GM06990 (cell line): Measurements from ENCODE around the gene IDH3B.
A peak's percentile ranks its signal among the peaks of the same experiment; 100 is the strongest.

ENCODE experiments used
- DNase-seq: peaks from one replicate; pipeline ENCODE4 v3.0.0-alpha.2; 2011; ENCODE audit not compliant: insufficient read length; ENCODE audit errors: extremely low read depth
- H3K27me3 ChIP-seq: replicated peaks from 2 replicates; pipeline ENCODE4 v1.6.0; 2011; ENCODE audit warnings: low read length; ENCODE audit not compliant: control insufficient read depth, insufficient read depth
- H3K36me3 ChIP-seq: 2 replicates; pipeline ENCODE4 v1.5.1; 2011; ENCODE audit warnings: low read length; ENCODE audit not compliant: control insufficient read depth, insufficient read depth
- H3K4me3 ChIP-seq: replicated peaks from 2 replicates; pipeline ENCODE4 v1.5.1; 2011; ENCODE audit warnings: low read depth, mild to moderate bottlenecking, control low read depth, low read length
- TF ChIP-seq, protein P1 (sequence below): IDR thresholded peaks from 2 replicates; pipeline ENCODE4 v1.5.1; 2011; ENCODE audit warnings: low read length, control low read depth, mild to moderate bottlenecking, inconsistent platforms; ENCODE audit not compliant: insufficient read depth, poor library complexity, severe bottlenecking

IDH3B gene

DNA sequence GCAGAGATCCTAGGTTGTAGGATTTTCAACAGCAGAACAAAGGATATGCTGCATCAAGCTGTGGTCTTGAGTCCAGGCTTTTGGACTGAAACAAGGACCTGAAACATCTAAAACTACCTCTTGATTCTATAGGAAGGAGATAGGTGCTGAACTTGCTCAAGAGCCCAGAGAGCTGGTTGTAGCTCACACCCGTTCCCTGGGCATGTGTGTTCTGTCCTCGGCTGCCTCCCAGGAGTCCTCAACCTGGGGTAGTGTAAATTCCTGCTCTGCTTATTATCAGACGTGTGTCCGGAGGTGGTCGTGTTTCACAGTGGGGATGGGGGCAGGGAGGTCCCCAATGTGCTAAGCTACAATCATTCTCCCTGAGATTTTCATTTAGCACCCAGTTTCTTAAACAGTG is 6.8 kb downstream of the IDH3B start:
- no peaks in the 10 kb centered on the region for H3K27me3 ChIP-seq
- no peak overlapping the region for H3K4me3 ChIP-seq
- H3K36me3 ChIP-seq: peaks cover 49% of the 10 kb centered on the region
- TF ChIP-seq, protein P1, sequence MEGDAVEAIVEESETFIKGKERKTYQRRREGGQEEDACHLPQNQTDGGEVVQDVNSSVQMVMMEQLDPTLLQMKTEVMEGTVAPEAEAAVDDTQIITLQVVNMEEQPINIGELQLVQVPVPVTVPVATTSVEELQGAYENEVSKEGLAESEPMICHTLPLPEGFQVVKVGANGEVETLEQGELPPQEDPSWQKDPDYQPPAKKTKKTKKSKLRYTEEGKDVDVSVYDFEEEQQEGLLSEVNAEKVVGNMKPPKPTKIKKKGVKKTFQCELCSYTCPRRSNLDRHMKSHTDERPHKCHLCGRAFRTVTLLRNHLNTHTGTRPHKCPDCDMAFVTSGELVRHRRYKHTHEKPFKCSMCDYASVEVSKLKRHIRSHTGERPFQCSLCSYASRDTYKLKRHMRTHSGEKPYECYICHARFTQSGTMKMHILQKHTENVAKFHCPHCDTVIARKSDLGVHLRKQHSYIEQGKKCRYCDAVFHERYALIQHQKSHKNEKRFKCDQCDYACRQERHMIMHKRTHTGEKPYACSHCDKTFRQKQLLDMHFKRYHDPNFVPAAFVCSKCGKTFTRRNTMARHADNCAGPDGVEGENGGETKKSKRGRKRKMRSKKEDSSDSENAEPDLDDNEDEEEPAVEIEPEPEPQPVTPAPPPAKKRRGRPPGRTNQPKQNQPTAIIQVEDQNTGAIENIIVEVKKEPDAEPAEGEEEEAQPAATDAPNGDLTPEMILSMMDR: no peak
- DNase-seq: no peak

DNA sequence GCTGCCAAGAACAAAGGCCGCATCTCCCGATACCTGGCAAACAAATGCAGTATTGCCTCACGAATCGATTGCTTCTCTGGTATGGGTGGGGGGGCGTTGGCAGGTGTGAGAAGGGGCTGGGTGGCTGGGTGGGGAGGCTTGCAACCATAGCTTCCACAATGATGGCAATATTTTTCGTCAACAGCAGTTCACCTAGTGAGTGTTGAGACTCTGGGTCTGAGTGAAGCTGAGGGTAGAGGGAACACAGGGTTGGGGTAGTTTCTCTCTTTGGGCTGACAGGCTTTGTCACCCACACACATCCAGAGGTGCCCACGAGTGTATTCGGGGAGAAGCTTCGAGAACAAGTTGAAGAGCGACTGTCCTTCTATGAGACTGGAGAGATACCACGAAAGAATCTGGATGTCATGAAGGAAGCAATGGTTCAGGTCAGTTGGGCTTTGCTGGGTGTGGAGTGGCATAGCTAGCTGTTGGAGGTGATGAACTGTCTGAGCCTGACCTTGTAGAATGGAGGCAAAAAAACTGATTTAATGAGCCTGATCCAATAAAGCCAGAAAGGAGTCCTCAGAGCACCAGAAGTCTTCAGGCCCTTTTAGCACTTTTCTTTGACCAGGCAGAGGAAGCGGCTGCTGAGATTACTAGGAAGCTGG is 7.4 kb downstream of the IDH3B start:
- Histone ChIP-seq H3K36me3 (peaks cover 49% of the 10 kb centered on the region), H3K4me3 (no peak overlapping the region), H3K27me3 (no peaks in the 10 kb centered on the region)
- no peak for DNase-seq
- TF ChIP-seq, protein P1: no peak

DNA sequence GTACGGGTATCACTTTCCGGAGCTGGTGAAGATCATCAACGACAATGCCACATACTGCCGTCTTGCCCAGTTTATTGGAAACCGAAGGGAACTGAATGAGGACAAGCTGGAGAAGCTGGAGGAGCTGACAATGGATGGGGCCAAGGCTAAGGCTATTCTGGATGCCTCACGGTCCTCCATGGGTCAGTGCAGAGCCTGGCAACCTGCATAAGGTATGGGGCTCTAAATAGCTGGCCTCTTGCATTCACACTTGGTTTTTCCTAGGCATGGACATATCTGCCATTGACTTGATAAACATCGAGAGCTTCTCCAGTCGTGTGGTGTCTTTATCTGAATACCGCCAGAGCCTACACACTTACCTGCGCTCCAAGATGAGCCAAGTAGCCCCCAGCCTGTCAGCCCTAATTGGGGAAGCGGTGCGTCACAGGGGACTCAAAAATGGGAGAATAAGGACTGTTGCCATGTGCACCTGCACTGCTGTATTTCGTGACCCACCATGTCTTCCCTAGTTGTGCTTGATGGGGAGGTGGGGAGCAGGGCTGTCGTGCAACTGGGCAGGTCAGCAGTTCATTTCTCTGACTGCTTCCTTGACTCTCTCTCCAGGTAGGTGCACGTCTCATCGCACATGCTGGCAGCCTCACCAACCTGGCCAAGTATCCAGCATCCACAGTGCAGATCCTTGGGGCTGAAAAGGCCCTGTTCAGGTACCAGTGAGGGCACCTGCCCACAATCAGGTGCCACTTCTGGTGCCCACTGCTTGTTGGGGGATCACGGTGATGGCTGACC is 8.5 kb downstream of the IDH3B start:
- Histone ChIP-seq H3K27me3 (no peaks in the 10 kb centered on the region), H3K4me3 (no peak overlapping the region; the same call in 1 of the 2 replicates), H3K36me3 (peaks cover 49% of the 10 kb centered on the region)
- TF ChIP-seq, protein P1: no peak
- DNase-seq: no peak

DNA sequence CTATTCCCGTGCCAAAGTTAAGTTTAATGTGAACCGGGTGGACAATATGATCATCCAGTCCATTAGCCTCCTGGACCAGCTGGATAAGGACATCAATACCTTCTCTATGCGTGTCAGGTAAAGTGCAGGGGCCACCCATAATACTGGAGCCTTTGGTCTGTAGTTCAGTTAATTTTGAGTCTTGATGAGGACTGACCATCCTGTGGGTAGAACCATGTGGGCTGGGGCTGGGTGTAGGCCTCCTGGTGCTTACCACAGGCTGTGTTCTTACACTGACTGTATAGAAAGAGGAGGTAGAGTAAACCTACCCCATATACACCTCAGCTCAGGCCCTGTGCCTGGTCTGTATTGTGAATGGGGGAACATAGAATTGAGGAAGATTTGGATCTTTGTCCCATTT is 9.2 kb downstream of the IDH3B start:
- no peak for DNase-seq
- Histone ChIP-seq H3K27me3 (no peaks in the 10 kb centered on the region), H3K36me3 (peaks cover 44% of the 10 kb centered on the region), H3K4me3 (peak overlapping the region; percentile 99)
- TF ChIP-seq, protein P1: no peak

DNA sequence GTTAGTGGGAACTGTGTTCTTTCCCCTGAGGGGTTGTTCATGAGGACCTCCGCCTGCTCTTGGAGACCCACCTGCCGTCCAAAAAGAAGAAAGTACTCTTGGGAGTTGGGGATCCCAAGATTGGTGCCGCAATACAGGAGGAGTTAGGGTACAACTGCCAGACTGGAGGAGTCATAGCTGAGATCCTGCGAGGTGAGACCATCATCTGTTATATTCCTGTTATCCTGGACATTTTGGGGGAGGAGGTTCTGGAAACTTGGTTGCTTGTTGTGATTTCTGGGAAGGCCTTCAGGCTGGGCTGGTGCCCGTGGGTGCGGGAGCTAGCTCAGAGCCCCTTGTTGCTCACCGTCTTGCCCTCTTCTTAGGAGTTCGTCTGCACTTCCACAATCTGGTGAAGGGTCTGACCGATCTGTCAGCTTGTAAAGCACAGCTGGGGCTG is 9.6 kb downstream of the IDH3B start:
- no peak for DNase-seq
- TF ChIP-seq, protein P1: no peak
- Histone ChIP-seq H3K27me3 (no peaks in the 10 kb centered on the region), H3K4me3 (peak overlapping the region; percentile 99), H3K36me3 (peaks cover 44% of the 10 kb centered on the region)
